OCI-LY1 (cell line): ENCODE data around the gene KCNA5.

ENCODE experiments used
- EZH2 ChIP-seq: fragments of 200-600 bp; sonication (generic), shearing (Covaris generic); IDR thresholded peaks from 2 replicates; pipeline ENCODE4 v1.8.0; 2017; ENCODE audit warnings: borderline replicate concordance, mixed run types, mild to moderate bottlenecking, antibody characterized with exemption, low read length, moderate library complexity, mixed read lengths
- TF ChIP-seq, protein P1 (sequence below): fragments of 200-600 bp; sonication (generic), shearing (Covaris generic); IDR thresholded peaks from 2 replicates; pipeline ENCODE4 v1.5.1; 2017; ENCODE audit warnings: mild to moderate bottlenecking, antibody characterized with exemption, low read length, moderate library complexity, mixed read lengths

DNA sequence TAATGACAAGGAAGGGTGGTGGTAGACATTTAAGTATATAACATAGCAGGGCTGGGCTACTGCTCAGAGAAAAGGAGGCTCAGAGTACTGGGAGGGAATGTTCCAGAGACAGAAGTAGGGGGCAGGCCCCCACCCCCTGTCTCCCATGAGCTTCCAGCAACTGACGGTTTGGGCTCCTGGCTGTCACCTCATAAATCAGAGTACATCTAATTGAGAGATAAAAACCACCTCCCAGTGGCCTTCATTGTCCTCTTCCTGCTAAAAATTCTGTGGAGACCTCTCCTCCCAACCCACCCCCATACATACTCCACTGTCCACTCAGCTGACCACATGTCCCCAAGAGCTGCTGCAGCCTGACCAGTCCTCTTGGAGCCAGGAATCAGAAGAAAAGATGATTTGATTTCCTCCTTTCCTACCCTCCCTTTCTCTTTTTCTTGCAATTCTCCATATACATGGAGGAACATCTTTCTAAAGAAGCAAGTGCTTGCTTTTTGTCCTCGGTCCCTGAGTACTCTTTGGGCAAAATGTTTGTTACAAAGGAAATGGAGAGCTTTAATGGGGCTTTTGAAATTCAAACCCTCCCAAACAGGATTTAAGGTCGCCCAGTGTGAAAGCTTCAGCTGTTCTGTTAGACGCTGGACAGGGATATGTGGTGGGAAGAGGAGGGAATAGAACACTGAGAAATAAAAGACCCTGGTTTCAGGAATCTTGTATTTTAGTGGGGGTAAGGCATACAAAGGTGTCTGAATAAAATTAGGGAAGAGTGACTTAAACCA lies 16.4 kb upstream of the KCNA5 start:
- TF ChIP-seq, protein P1, sequence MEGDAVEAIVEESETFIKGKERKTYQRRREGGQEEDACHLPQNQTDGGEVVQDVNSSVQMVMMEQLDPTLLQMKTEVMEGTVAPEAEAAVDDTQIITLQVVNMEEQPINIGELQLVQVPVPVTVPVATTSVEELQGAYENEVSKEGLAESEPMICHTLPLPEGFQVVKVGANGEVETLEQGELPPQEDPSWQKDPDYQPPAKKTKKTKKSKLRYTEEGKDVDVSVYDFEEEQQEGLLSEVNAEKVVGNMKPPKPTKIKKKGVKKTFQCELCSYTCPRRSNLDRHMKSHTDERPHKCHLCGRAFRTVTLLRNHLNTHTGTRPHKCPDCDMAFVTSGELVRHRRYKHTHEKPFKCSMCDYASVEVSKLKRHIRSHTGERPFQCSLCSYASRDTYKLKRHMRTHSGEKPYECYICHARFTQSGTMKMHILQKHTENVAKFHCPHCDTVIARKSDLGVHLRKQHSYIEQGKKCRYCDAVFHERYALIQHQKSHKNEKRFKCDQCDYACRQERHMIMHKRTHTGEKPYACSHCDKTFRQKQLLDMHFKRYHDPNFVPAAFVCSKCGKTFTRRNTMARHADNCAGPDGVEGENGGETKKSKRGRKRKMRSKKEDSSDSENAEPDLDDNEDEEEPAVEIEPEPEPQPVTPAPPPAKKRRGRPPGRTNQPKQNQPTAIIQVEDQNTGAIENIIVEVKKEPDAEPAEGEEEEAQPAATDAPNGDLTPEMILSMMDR: no peak
- TF ChIP-seq EZH2: no peak
